ENCODE data around the gene PCDHGA6.

GRCh38 chr5:141338538-141339306 lies 35.0 kb upstream of the PCDHGA6 start, which contains the start of gene PCDHGA2:
- no peak for TF ChIP-seq EP300 (IDR thresholded peaks at IDR 0.05; ENCODE audit: low read depth)
- TF ChIP-seq POLR2A (IDR thresholded peaks at IDR 0.05), result no peak
